Cardiac septum (tissue), 1 donor: ENCODE data around the gene FMNL1. TPM values are rescaled to one million over a fixed set of nuclear protein-coding genes. Genes with fewer than 3 reads are reported as not detected.
A peak's percentile ranks its signal among the peaks of the same experiment; 100 is the strongest.
"Not testable (repeated sequence)": the region's sequence is repeated elsewhere in the genome, so short reads cannot be mapped to it uniquely, and the experiment has no call there.

Experiments used
- DNase-seq: peaks from one replicate; pipeline ENCODE4 v3.0.0-alpha.2; 2020; ENCODE audit warnings: low spot score
- intact Hi-C: fragments of 100-400 bp; cut with DNase I; formaldehyde crosslinking; loops from one replicate; pipeline ENCODE4 v1.14.0; 2022
- total RNA-seq: library from RNA; stranded (reverse); fragmentation: NEBNext Ultra II Directional; extraction: Animal tissue kit (Norgen Biotek cat#: 25700); gene quantifications from one replicate; pipeline ENCODE4 v1.2.1, GENCODE V29; 2021
- donor health status: DM: no; HTN: no; CAD: no.

The FMNL1 gene
- total RNA-seq, 1 donor from 2014 or later = 12.2 TPM

GRCh38 chr17:45251931-45252330 lies 30.2 kb downstream of the FMNL1 start:
- intact Hi-C loops = no loop called here
- DNase-seq = no peak

DNA sequence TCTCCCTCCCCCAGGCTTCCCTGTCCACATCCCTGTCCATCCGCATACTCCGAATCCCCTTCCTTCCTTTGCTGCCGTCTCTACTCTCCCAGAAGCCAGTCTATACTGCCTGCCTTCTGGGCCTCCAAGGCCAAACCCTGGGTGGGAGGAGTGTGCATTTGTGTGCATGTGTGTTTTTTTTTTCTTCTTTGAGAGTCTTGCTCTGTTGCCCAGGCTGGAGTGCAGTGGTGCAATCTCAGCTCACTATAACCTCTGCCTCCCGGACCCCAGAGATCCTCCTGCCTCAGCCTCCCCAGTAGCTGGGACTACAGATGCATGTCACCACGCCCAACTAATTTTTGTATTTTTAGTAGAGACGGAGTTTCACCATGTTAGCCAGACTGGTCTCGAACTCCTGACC lies 31.6 kb downstream of the FMNL1 start:
- DNase-seq, intact Hi-C loops: not testable (repeated sequence)

- intact Hi-C loops = no loop called here
Observed at GRCh38 chr17:45253879-45254278, 32.2 kb downstream of the FMNL1 start.

DNA sequence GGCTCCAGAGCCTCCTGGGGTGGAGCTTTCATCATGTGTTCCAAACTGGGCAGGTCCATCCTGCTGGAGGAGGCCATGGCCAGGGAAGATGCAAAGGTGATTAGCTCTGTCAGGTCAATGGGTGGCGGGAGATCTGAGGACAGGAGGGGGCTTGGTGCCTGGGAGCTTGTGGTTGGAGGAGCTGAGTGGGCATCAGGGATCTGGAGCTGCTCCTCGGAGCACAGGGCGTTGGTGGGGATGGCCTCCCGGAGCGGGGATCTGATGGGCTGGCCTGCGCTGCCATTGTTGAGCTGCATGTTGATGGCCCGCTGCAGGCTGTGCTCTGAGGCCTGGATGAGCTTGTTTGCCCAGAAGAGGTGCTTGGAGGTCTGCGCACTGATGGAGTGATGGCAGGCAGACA lies 33.7 kb downstream of the FMNL1 start:
- intact Hi-C loops = no loop called here
- DNase-seq = no peak

More at GRCh38 chr17:45253879-45254278, 32.2 kb downstream of the FMNL1 start:
- no peak for DNase-seq

DNA sequence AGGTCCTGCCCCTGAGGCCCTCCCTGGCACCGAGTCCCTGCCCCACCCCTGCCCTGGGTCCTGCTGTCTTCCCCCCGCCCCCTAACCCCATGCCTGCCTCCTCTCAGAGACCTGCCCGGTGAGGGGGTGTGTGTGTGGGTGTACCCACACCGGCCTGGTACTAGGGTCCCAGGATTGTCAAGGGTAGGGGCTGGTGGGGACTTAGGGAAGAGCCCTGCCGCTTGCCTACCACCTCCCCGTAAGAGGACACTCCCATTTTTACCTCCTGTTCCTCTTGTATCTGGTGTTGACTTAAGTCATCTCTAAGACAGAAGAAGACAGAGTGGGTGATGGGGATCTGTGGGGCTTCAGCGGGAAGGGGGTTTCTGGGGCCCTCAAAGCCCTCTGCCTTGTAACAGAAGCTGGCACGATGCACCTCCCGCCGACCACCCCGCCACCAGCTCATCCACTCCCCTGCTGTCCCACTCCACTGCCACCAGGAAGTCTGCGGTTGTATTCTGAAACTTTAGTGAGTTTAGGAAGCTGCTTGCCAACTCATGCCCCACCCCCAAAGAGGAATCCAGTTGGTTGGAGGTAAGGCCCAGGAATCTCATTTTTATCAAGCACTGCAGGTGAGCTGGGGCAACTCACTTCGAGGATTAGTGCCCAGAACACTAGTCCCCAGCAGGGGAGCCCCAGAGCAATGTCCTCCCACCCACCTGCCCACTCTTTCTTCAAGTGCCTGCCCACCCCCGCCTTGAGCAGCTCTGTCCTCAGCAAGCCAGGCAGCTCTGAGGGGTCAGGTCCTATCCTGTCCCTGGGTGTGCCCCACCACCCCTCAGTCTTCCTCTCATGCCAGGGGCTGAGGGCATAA lies 34.7 kb downstream of the FMNL1 start:
- intact Hi-C loops = no loop called here
- DNase-seq = no peak

GRCh38 chr17:45257115-45257514 lies 35.4 kb downstream of the FMNL1 start:
- intact Hi-C loops = no loop called here
- no peak for DNase-seq

DNA sequence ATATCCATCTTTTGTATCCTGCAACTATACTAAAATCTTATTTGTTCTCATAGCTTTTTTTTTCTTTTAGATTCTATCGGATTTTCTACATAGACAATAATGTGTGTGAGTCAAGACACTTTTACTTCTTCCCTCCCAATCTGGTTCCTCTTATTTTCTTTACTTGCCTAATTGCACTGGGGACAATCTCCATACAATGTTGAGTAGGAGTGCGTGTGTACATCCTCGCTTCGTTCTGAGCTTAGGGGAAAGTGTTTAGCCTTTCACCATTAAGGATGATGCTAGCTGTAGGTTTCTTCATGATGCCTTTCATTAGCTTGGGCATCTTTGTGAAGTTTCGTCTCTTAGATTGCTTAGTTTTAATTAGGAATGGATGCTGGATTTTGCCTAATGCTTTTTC lies 37.3 kb downstream of the FMNL1 start:
- no peak for DNase-seq
- intact Hi-C loops = no loop called here

GRCh38 chr17:45260204-45260783 lies 38.6 kb downstream of the FMNL1 start:
- DNase-seq = peak; percentile 80
- intact Hi-C loops = no loop called here

DNA sequence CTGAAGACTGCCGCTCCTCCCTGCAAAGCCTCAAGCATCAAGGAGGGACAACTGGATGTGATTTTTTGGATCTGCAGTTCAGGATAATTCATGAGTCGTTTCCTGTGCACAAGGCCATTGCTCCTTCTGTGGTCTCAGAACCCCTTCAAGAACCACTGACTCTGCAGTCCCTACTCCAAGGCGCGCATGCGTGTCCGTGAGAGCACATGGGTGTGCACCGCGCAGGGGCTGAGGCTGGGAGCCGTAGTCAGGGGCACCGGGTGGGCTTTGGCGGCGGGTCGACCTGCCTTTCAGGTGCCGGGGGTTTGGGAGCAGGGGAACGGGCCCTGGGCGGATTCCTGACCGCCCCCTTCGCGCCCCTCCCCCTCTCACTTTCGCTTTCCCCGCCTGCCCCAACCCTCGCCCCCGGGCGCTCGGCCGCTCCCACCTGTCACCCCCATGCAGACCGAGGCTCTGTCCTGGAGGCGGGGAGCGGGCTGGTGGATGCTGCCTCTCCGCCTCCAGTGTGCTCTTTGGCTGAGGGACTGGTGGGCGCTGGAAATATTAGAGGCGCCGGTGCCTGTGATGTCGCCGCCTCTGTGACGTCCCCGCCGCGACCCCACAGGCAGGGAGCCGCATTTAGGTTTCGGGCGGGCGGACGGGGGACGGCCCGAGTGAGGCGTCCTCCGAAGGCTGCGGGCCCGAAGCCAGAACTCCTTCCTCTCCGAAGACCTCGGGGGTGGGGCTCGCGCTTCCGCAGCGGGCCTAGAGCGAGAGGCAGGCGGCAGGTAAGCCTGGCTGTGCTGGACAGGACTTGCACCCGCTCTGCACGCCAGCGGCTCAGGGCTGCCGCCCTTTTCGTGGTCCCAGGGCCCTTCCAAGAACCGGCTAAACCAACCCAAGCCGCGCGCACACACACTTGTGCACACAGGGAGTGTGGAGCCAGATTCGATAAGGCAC lies 40.2 kb downstream of the FMNL1 start, which contains the start of gene SPATA32:
SPATA32 (minus strand) TSS at position 518 of the 939 bp plus-strand sequence; CDS start at position 440, 78 bp downstream.
- intact Hi-C loops = no loop called here
- DNase-seq = peak; percentile 87

- intact Hi-C loops = no loop called here
- DNase-seq = no peak
Observed at GRCh38 chr17:45262516-45263476, 41.1 kb downstream of the FMNL1 start.

GRCh38 chr17:45263477-45263860 lies 41.8 kb downstream of the FMNL1 start:
- intact Hi-C loops = no loop called here
- no peak for DNase-seq

GRCh38 chr17:45264430-45264829 lies 42.7 kb downstream of the FMNL1 start:
- no peak for DNase-seq
- intact Hi-C loops = no loop called here

- DNase-seq = no peak
- intact Hi-C loops = no loop called here
Observed at GRCh38 chr17:45264988-45265387, 43.3 kb downstream of the FMNL1 start.

GRCh38 chr17:45265821-45266220 lies 44.1 kb downstream of the FMNL1 start:
- DNase-seq = no peak
- intact Hi-C loops = no loop called here

- no peak for DNase-seq
- intact Hi-C loops = no loop called here
Observed at GRCh38 chr17:45266372-45266926, 44.8 kb downstream of the FMNL1 start.

- no peak for DNase-seq
- intact Hi-C loops = no loop called here
Observed at GRCh38 chr17:45267436-45268055, 45.9 kb downstream of the FMNL1 start.

- intact Hi-C loops = no loop called here
- DNase-seq = no peak
Observed at GRCh38 chr17:45269912-45270311, 48.2 kb downstream of the FMNL1 start.

DNA sequence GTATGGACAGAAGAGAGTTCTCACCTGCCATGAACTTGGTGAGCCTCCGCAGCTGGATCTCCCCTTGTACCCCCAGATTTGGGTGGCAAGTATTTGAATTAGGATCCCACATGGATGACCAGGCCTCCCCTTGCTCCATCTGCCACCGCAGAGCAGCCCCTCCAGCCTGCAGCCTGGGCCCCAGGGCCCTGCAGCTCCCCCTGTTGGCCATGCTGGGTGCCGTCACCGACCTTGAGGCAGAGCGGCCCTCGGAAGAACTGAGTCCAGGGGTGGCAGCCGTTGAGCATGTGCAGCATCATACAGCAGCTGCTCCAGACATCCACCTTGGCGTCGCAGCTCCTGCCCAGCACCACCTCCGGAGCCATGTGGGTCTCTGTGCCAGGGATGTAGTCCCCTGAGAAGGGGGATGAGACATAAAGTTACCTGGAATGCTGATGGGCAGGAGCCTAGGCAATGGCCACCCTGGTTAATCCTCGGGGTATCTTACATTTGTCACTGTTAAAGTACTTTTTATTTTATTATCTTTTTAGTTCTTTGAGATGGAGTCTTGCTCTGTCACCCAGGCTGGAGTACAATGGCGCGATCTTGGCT lies 49.2 kb downstream of the FMNL1 start:
- intact Hi-C loops = no loop called here
- DNase-seq = no peak
